BJ (cell line): ENCODE measurements around the gene RIMKLA. TPM values are rescaled to one million over a fixed set of nuclear protein-coding genes. Genes with fewer than 3 reads are reported as not detected.

Experiments used
- CTCF ChIA-PET: fragments of 350-600 bp; formaldehyde crosslinking; extraction: SDS; loops from one replicate; lab custom pipeline; 2021; ENCODE audit warnings: antibody characterized with exemption, inconsistent platforms; lab: Yijun Ruan, JAX
- POLR2A ChIA-PET: fragments of 300-600 bp; sonication (Branson Sonifier 250); formaldehyde crosslinking; extraction: SDS; loops from one replicate; lab custom pipeline; 2021; ENCODE audit warnings: antibody characterized with exemption; lab: Charles Lee
- DNase-seq: peaks from one replicate; pipeline ENCODE4 v3.0.0-alpha.2; 2011; ENCODE audit warnings: low read depth
- H3K27me3 ChIP-seq: 2 replicates; pipeline ENCODE4 v1.6.0; 2011; ENCODE audit warnings: low read length; ENCODE audit not compliant: control insufficient read depth, insufficient read depth
- H3K36me3 ChIP-seq: 2 replicates; pipeline ENCODE4 v1.5.1; 2011; ENCODE audit warnings: low read length; ENCODE audit not compliant: control insufficient read depth, insufficient read depth
- H3K4me3 ChIP-seq: 2 replicates; pipeline ENCODE4 v1.5.1; 2011; ENCODE audit warnings: low read depth, mild to moderate bottlenecking, control low read depth, low read length
- polyA plus RNA-seq: library from polyadenylated mRNA; depleted of rRNA; stranded (reverse); fragments of >200 nt; gene quantifications from 2 replicates; pipeline ENCODE4 v1.2.3, GENCODE V29; 2011
- TF ChIP-seq, protein P1 (sequence below): IDR thresholded peaks from 2 replicates; pipeline ENCODE4 v1.5.1; 2011; ENCODE audit warnings: low read depth, mild to moderate bottlenecking, control low read depth, inconsistent platforms, low read length, moderate library complexity; ENCODE audit not compliant: insufficient read depth

The RIMKLA gene
- polyA plus RNA-seq, 1 experiment = 0.02 TPM

DNA sequence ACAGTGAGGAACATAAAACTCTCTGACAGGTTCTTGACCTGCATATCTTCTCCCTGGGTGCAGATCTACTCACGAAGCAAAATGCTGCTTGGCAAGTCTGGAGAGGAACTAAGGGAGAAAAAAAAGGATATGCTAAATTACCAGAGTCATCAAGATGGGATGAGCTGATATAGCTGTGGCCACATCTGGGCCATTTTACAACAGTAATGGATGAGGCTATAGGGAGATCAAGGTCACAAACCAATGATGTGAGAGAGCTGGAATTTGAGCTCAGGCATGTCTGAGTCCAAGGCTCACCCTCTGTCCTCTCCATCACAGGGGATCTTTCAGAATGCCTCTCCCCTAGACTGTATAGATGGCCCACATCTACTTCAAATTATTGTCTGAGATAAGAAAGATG lies 49.0 kb downstream of the RIMKLA start:
- ChIA-PET POLR2A (interaction anchor here (0.5 to 0.6 kb wide), 3 partner anchors 137 to 274 kb away, joined by 3 to 4 read pairs (median 4); no protein-coding TSS in a partner anchor), CTCF (interaction anchor here (0.7 to 1.2 kb wide), 3 partner anchors 10 to 256 kb away, joined by 3 read pairs; no protein-coding TSS in a partner anchor)
- Histone ChIP-seq H3K36me3 (no peaks in the 10 kb centered on the region), H3K27me3 (no peaks in the 10 kb centered on the region), H3K4me3 (no peak overlapping the region)
- DNase-seq = no peak
- TF ChIP-seq, protein P1, sequence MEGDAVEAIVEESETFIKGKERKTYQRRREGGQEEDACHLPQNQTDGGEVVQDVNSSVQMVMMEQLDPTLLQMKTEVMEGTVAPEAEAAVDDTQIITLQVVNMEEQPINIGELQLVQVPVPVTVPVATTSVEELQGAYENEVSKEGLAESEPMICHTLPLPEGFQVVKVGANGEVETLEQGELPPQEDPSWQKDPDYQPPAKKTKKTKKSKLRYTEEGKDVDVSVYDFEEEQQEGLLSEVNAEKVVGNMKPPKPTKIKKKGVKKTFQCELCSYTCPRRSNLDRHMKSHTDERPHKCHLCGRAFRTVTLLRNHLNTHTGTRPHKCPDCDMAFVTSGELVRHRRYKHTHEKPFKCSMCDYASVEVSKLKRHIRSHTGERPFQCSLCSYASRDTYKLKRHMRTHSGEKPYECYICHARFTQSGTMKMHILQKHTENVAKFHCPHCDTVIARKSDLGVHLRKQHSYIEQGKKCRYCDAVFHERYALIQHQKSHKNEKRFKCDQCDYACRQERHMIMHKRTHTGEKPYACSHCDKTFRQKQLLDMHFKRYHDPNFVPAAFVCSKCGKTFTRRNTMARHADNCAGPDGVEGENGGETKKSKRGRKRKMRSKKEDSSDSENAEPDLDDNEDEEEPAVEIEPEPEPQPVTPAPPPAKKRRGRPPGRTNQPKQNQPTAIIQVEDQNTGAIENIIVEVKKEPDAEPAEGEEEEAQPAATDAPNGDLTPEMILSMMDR = no peak

DNA sequence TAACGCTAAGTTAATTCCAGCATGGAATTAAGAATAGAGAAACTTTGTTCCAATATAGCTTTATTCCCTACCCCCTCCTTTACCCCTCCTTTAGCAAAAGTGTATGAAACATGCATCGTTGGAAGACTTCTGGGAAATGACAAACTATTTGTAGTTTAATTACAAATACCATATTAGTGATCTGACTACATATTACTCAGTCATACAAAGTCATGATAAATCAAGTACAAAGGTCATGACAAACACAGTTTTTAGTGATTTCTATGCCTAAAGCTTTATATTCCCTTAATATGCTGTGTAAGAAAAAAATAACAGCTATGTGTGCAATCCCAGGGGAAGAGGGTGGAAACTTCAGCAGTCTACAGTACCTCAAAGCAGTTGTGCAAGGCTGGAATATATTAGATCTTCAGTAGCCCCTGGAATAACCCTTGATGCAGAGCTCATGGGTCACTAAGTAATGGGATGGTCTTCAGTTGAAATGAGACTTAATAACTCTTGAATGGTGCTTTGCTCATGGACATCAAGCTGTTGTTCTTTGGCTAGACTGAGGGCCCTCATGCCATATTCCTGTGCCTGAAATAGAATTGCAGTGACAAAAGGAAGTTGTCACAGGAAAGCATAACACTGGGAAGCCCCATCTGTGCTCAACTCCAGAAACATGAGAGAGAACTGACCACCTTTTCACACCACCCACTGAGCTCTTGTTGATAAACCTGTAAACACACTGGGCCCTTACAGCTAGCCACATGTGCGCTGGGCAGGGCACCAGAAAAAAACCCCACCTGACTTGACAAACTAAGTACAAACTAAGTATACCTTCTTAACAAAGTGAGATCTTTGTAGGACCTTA lies 49.9 kb downstream of the RIMKLA start:
- TF ChIP-seq, protein P1 = no peak
- CTCF ChIA-PET = interaction anchor here (0.5 to 0.7 kb wide), 2 partner anchors 44 to 227 kb away, joined by 3 read pairs; no protein-coding TSS in a partner anchor
- H3K4me3 ChIP-seq = no peak overlapping the region
- H3K27me3 ChIP-seq = no peaks in the 10 kb centered on the region
- POLR2A ChIA-PET = interaction anchor here (0.5 kb wide), 1 partner anchor 136 kb away, joined by 4 read pairs; no protein-coding TSS in a partner anchor
- no peak for DNase-seq
- H3K36me3 ChIP-seq = no peaks in the 10 kb centered on the region

DNA sequence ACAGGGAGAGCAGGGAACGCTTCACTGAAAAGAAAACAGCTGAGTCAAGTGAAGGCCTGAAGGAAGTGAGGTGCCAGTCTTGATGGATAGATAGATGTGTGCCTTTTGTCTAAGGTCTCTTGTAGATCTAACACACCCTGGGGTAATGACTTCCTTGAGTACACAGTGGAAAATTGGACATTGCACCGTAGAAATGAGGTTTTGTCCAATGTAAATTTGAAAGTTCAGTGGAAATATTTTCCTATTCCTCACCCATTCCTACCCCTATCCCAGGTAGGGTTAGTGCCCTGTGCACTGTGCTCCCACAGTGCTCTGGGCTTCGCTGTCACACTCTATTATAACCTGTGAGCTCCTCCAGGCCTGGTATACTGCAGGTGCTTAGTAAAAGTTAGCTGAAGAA lies 50.9 kb downstream of the RIMKLA start:
- Histone ChIP-seq H3K4me3 (no peak overlapping the region), H3K27me3 (no peaks in the 10 kb centered on the region), H3K36me3 (no peaks in the 10 kb centered on the region)
- ChIA-PET POLR2A (no interaction called here), CTCF (no interaction called here)
- no peak for DNase-seq
- TF ChIP-seq, protein P1 = no peak

DNA sequence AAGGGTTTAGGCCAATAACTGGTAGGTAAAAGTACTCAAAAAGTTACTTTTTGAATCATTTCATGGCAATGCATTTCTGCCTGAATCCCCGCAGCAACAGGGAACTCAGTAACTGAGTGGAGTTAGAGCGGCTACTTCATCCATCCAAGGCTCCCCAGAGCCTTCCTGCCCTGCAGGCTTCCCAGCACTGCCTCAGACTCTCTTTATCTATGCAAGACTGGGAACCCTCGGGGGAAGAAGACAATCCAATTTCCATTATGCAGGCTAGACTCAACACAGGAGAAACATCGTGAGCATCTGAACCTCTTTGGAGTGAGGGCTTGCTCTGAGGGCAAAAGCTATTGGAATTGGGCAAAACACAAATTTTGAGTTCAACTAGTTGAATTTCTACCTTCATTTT lies 52.1 kb downstream of the RIMKLA start:
- DNase-seq = no peak
- CTCF ChIA-PET = no interaction called here
- TF ChIP-seq, protein P1 = no peak
- no peak overlapping the region for H3K4me3 ChIP-seq
- H3K36me3 ChIP-seq = no peaks in the 10 kb centered on the region
- POLR2A ChIA-PET = no interaction called here
- H3K27me3 ChIP-seq = no peaks in the 10 kb centered on the region

DNA sequence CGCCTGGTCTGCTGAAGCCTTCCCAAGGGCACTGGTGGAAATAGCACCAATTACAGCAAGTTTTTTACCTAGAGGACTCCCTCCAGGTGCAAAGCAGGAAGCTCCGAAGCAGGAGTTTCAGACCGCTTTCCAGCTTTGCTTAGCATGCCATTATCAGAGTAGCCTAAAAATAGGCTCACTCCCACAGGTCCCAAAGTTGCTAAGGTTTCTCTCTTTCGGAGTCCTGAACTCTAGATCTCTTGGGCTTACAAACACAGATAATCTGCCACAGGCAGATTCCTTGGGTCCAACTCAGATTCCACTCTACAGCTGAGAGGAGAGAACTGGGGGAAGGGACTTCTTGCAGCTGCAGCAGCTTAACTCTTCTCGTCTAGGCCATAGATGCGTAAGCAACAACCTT lies 52.8 kb downstream of the RIMKLA start:
- no peak overlapping the region for H3K4me3 ChIP-seq
- DNase-seq = no peak
- 0 out of 2 replicates have a peak, but pooled peaks cover 1% of the 10 kb centered on the region for H3K27me3 ChIP-seq
- TF ChIP-seq, protein P1 = no peak
- ChIA-PET POLR2A (no interaction called here), CTCF (interaction anchor here (1.3 kb wide), 1 partner anchor 10 kb away, joined by 4 read pairs; no protein-coding TSS in a partner anchor)
- H3K36me3 ChIP-seq = no peaks in the 10 kb centered on the region
